OCI-LY1 (cell line): Measurements from ENCODE around the gene CLTRN.
A peak's percentile ranks its signal among the peaks of the same experiment; 100 is the strongest.

Source experiments
- H2AFZ ChIP-seq: fragments of 200-600 bp; sonication (generic), shearing (Covaris generic); 2 replicates; pipeline ENCODE4 v1.6.0; 2014; ENCODE audit warnings: antibody characterized with exemption, mild to moderate bottlenecking, low read length
- H3F3A ChIP-seq: fragments of 200-600 bp; sonication (generic), shearing (Covaris generic); 2 replicates; pipeline ENCODE4 v1.6.0; 2014; ENCODE audit warnings: mild to moderate bottlenecking, antibody characterized with exemption, low read length, moderate library complexity; ENCODE audit not compliant: insufficient read depth
- H3K27ac ChIP-seq: fragments of 200-600 bp; sonication (generic); 2 replicates; pipeline ENCODE4 v1.5.1; 2014; ENCODE audit warnings: low read length, mixed run types, mild to moderate bottlenecking, low read depth; ENCODE audit not compliant: poor library complexity, severe bottlenecking
- H3K27me3 ChIP-seq: fragments of 200-600 bp; sonication (generic); 2 replicates; pipeline ENCODE4 v1.6.0; 2014; ENCODE audit warnings: antibody characterized with exemption, mild to moderate bottlenecking, low read length, moderate library complexity; ENCODE audit not compliant: insufficient read depth
- H3K36me3 ChIP-seq: fragments of 200-600 bp; sonication (generic); 2 replicates; pipeline ENCODE4 v1.6.1; 2014; ENCODE audit warnings: mild to moderate bottlenecking, antibody characterized with exemption, low read length, moderate library complexity, mixed read lengths; ENCODE audit not compliant: insufficient read depth
- H3K4me1 ChIP-seq: fragments of 200-600 bp; sonication (generic); 2 replicates; pipeline ENCODE4 v1.5.1; 2014; ENCODE audit warnings: mild to moderate bottlenecking, low read length, moderate library complexity; ENCODE audit not compliant: insufficient read depth, severe bottlenecking
- H3K4me2 ChIP-seq: fragments of 200-600 bp; sonication (generic), shearing (Covaris generic); 2 replicates; pipeline ENCODE4 v1.6.1; 2014; ENCODE audit warnings: low read length
- H3K4me3 ChIP-seq: fragments of 200-600 bp; sonication (generic); 2 replicates; pipeline ENCODE4 v1.5.1; 2014; ENCODE audit warnings: low read length, low read depth, mild to moderate bottlenecking, mixed read lengths; ENCODE audit not compliant: poor library complexity, severe bottlenecking
- H3K79me2 ChIP-seq: fragments of 200-600 bp; shearing (Covaris generic); 2 replicates; pipeline ENCODE4 v1.6.1; 2016; ENCODE audit warnings: mixed run types, low read length, mixed read lengths; ENCODE audit not compliant: insufficient read depth
- H3K9ac ChIP-seq: fragments of 200-600 bp; sonication (generic), shearing (Covaris generic); 2 replicates; pipeline ENCODE4 v1.6.1; 2014; ENCODE audit warnings: mild to moderate bottlenecking, low read length, mixed read lengths
- H3K9me2 ChIP-seq: fragments of 200-600 bp; sonication (generic), shearing (Covaris generic); 2 replicates; pipeline ENCODE4 v1.6.1; 2014; ENCODE audit warnings: low read depth, mild to moderate bottlenecking, low read length, mixed read lengths
- H3K9me3 ChIP-seq: fragments of 200-600 bp; shearing (Covaris generic); 2 replicates; pipeline ENCODE4 v1.6.1; 2014; ENCODE audit warnings: low read length, mixed read lengths
- H4K20me1 ChIP-seq: fragments of 200-600 bp; sonication (generic), shearing (Covaris generic); 2 replicates; pipeline ENCODE4 v1.6.0; 2016; ENCODE audit warnings: mild to moderate bottlenecking, low read length; ENCODE audit not compliant: insufficient read depth
- EZH2 ChIP-seq: fragments of 200-600 bp; sonication (generic), shearing (Covaris generic); IDR thresholded peaks from 2 replicates; pipeline ENCODE4 v1.8.0; 2017; ENCODE audit warnings: borderline replicate concordance, mixed run types, mild to moderate bottlenecking, antibody characterized with exemption, low read length, moderate library complexity, mixed read lengths
- TF ChIP-seq, protein P1 (sequence below): fragments of 200-600 bp; sonication (generic), shearing (Covaris generic); IDR thresholded peaks from 2 replicates; pipeline ENCODE4 v1.5.1; 2017; ENCODE audit warnings: mild to moderate bottlenecking, antibody characterized with exemption, low read length, moderate library complexity, mixed read lengths

Gene CLTRN

DNA sequence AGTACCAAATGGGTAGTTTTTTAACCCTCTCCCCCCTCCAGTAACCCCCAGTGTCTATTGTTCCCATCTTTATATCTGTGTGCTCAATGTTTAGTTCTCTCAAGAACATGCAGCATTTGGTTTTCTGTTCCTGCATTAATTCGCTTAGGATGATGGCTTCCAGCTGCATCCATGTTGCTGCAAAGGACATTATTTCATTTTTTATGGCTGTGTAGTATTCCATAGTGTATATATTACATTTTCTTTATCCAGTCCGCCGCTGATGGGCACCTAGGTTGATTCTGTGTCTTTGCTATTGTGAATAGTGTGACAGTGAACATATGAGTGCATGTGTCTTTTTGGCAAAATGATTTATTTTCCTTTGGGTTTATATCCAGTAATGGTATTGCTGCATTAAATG lies 31.9 kb upstream of the CLTRN start:
- H2AFZ ChIP-seq = no peak overlapping the region
- no peaks in the 10 kb centered on the region for H3K9me2 ChIP-seq
- no peak for TF ChIP-seq EZH2
- TF ChIP-seq, protein P1, sequence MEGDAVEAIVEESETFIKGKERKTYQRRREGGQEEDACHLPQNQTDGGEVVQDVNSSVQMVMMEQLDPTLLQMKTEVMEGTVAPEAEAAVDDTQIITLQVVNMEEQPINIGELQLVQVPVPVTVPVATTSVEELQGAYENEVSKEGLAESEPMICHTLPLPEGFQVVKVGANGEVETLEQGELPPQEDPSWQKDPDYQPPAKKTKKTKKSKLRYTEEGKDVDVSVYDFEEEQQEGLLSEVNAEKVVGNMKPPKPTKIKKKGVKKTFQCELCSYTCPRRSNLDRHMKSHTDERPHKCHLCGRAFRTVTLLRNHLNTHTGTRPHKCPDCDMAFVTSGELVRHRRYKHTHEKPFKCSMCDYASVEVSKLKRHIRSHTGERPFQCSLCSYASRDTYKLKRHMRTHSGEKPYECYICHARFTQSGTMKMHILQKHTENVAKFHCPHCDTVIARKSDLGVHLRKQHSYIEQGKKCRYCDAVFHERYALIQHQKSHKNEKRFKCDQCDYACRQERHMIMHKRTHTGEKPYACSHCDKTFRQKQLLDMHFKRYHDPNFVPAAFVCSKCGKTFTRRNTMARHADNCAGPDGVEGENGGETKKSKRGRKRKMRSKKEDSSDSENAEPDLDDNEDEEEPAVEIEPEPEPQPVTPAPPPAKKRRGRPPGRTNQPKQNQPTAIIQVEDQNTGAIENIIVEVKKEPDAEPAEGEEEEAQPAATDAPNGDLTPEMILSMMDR = no peak
- H3K36me3 ChIP-seq = peaks cover 7% of the 10 kb centered on the region; the same call in 1 of the 2 replicates
- H3K79me2 ChIP-seq = no peaks in the 10 kb centered on the region
- H3K4me3 ChIP-seq = no peak overlapping the region
- no peaks in the 10 kb centered on the region for H4K20me1 ChIP-seq
- H3F3A ChIP-seq = no peaks in the 10 kb centered on the region
- no peaks in the 10 kb centered on the region for H3K9me3 ChIP-seq
- no peak overlapping the region for H3K9ac ChIP-seq
- no peak overlapping the region for H3K27ac ChIP-seq
- H3K4me1 ChIP-seq = no peaks in the 10 kb centered on the region
- H3K27me3 ChIP-seq = no peaks in the 10 kb centered on the region
- no peak overlapping the region for H3K4me2 ChIP-seq

DNA sequence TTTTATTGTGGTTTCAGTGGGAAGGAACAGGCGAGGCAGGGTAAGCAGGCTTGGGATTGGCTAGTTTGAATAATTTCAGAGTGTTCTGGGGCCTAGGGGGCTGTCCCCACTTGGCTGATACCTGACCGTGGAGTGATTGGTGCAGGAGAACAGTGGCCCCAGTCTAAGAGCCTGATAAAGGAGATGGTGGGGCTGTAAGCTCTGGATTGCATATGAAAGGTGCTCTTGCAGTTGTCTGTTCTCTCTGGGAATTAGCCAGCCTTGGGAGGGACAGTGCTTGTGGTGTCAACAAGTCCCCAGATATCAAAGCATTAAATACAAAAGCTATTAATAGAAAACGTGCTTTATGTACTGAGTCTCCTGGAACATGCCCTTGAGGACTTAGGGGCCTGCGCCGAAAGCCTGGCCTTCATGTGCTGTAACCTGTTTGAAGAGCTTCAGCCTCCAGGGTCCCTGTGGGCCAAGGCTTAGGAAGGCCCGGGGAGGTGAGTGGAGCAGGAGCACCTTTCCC lies 30.4 kb upstream of the CLTRN start:
- Histone ChIP-seq H3K4me3 (no peak overlapping the region), H3K4me2 (no peak overlapping the region), H2AFZ (no peak overlapping the region), H3K36me3 (peaks cover 7% of the 10 kb centered on the region; the same call in 1 of the 2 replicates), H3F3A (no peaks in the 10 kb centered on the region), H3K27me3 (no peaks in the 10 kb centered on the region), H3K9ac (no peak overlapping the region), H3K9me3 (no peaks in the 10 kb centered on the region), H3K27ac (no peak overlapping the region), H3K4me1 (no peaks in the 10 kb centered on the region), H4K20me1 (no peaks in the 10 kb centered on the region), H3K79me2 (no peaks in the 10 kb centered on the region), H3K9me2 (no peaks in the 10 kb centered on the region)
- TF ChIP-seq, protein P1 = no peak
- no peak for TF ChIP-seq EZH2

DNA sequence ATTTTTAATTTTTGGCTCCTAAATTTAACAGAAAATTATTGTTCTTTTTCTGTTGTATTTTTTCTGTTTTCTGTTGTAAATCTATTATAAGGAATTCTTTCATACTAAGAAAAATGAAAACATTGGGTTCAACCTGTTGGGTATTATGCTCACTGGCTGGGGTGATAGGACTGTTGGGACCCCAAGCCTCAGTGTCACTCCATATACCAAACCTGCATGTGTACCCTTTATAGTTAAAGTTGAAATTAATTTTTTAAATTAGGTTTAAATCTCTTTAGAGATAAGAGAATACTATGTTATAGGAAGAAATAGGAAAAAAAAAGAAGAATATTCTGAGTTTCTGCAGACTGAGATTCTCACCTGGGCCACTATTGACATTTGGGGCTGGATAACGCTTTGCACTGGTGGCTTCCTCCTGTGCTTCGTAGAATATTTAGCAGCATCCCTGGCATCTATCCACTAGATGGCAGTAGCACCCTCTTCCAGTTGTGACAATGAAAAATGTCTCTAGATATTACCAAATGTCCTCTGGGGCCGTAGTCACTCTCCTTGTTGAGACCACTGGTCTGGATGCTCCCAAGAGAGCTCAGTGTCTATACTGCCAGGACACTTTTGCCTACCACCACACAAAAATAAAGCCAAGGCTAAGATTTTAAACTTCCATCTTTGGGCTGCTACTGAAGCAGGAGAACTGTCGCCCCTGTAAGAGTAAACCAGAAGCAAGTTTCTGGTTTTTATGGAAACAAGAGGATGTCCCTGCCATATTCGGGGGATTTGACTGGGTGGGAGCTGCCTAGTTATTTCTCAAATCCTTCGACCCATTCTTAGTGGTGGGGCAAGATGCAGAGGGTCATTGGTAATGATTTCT lies 22.4 kb upstream of the CLTRN start:
- Histone ChIP-seq H3K79me2 (no peaks in the 10 kb centered on the region), H3K4me1 (no peaks in the 10 kb centered on the region), H4K20me1 (no peaks in the 10 kb centered on the region), H3K36me3 (no peaks in the 10 kb centered on the region; the same call in 1 of the 2 replicates), H3K9me2 (no peaks in the 10 kb centered on the region), H3K27ac (no peak overlapping the region), H2AFZ (no peak overlapping the region), H3K4me2 (no peak overlapping the region), H3K4me3 (no peak overlapping the region), H3K27me3 (no peaks in the 10 kb centered on the region), H3K9me3 (no peaks in the 10 kb centered on the region), H3F3A (no peaks in the 10 kb centered on the region), H3K9ac (no peak overlapping the region)
- TF ChIP-seq EZH2 = no peak
- TF ChIP-seq, protein P1 = peak; percentile 59
